ENCODE data around the gene SDC3.

SDC3 gene

DNA sequence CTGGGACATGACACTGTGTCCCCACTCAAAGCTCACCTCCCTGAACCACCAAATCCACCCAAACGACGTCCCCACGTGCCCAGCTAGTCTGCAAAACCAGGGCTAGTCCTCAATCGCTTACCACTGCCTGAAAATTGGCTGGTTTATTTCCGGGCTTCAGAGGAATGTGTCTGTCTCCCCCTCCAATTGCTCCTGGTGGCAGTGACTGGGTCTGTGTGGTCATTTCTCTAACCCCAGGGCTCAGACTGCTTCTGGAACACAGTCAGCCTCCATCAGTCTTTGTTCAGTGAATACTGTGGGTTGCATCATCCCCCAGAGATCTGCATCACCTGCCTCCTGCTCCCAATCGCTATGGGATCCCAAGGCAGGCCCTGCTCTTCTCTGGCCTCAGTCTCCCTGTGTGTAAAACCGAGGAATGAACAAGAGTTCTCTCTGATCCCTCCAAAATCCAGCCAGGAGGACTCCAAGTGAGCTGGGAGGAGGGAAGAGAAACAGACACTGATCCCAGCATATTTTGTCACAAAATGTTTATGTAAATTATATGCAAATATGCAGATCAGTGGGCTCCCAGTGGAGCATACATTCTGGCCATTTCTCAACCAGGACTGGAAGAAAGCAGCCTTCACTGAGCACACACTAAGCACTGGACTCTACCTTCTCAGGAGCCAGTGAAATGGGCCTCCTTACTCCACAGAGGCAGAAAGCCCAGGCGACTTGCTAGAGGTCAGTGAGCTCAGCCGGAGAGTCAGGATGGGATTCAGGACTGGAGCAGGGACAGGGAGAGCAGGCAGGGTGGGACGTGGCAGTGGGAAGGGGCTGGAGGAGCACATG, 20.9 kb downstream of the SDC3 start:
- DNase-seq = peak in 1 of 3 experiments; percentile 14

DNA sequence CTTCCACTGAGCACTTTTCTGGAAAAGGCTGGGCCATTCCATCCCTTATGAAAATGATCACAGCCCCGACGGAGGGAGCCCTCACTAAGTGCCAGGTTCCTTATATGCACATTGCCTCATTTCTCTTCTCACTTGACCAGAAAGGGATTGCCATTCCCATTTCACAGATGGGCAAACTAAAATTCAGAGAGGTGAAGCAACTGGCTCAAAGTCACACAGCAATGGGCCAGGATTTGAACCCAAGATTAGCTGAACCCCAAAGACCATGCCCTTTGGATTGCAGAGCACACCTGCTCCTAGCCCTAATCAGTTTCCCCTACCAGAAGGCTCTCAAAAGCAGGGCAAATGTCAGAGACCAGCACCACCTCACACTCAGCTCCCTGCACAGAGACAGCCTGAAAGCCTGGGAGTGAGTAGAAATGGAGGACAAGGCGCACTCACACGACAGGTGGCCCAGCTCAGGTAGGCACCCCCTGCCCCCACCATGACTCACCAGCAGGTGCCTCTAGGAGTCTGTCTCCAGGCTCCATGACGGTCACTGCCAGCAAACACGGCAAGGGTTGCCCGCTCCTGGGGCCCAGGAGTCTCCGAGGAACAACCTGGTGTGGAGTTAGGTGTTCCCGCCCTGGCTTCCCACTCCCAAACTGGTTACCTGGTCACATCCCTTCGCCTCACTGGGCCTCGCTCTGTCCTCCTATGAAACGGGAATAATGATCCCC, 21.7 kb downstream of the SDC3 start:
- peak in 2 of 3 experiments; percentile 5 to 7 for DNase-seq

DNA sequence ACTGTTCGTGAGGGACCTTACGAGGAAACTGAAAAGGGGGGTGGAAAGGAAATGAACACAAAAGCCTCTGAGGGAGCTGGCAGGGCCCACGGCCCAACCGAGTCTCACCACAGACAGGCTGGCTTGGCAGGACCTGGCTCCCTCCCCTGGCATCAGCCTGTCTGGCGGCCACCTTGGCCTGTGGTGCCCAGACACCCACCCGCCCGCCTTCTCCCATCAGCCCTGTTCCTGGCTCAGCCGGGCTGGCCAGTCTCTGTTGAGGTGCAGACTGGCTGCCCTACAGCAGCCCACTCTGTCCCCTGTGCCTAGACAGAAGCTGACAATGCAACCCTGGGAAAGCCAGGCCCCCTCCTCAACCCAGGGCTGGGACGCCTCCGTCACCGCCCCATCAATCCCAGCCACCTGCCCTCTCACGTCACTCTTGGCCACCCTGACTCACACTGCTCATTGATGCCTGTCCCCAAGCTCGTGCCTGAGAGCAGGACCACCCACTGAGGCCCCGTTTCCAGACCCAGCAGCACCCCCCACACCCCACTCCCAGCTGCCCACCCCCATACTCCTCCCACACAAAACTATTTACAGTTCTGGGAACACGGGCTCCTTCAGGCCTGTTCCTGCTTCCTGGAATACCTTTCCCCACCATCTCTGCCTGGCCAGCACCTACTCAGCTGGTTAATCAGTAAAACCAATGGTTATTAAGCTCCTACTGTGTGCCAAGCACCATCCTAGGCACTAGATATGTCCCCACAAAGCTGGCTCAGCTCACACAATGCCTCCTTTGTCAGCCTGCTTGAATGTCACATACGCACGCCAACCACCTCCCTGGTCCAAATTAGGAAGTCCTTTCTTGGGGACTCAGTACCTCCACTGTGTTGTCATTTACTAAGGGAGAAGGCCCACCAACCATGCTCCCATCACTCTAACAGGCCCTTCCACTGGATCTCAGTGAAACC, 22.7 kb downstream of the SDC3 start:
- peak in 1 of 3 experiments; percentile 6 for DNase-seq

GRCh38 chr1:30884723-30885122, 23.8 kb downstream of the SDC3 start:
- DNase-seq = no peak

DNA sequence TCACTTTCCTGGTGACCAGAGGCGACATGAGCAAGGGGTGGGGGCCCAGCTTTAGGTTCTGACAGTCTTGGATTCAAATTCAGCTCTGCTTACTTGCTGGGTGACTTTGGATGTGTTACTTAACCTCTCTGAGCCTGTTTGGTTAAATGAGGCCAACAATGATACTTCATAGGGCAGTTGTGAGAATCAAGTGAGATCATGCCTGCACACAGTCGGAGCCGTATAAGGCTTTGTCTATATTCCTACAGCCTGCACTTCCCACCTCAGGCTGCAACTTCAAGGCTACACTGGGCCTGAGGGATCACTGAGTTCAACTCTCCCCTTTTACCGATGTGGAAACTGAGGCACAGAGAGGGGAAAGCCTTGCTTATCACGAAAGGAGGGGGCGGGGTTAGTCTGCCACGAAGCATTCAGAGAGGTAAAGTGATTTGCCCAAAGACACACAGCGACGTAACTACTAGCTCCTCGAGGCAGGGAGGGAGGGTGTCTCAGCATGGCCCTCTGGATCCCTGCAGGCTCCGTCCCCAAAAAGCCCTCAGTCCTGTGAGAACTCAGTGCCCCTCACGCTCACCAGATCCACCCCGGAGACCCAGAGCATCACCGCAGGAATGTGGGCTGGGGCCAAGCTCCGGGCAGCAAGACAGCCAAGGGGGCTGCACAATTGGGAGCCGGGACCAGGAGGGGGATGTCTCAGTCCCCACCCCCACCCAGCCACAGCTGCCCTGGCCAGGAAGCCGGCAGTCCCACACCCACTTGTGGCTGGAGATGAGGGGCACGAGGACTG, 25.0 kb downstream of the SDC3 start:
- no peak for DNase-seq

DNA sequence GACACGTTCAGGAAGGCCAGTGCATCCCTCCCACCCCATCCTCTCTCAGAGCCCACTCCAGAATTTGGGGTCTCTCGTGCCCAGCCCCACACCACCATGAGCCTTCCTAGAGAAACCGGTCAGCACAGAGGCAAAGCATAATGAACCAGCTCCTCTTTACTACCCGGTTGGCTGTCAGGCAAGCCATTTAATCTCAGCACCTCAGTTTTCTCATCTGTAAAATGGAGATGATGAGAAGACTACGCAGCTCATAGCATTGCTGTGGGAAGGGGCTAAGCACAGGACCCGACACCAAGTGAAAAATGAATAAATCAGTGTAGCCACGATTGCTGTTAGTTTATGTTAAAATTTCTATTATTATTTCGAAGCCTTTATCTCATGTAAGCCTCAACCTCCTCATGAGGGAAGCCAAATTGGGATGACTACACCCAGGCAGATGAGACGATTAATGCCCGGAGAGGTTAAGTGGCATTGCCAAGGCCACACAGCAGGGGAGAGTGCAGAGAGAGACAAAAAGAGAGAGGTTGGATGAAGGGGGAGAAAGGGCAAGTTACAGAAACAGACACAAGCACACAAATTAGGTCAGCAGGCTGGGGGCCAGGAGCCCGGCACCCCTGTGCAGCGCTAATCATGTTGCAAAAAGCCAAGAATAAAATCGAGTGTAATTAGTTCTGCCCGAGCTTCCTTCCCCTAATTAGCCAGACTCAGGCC, 25.7 kb downstream of the SDC3 start:
- peak in 2 of 3 experiments; percentile 10 to 58 for DNase-seq

DNA sequence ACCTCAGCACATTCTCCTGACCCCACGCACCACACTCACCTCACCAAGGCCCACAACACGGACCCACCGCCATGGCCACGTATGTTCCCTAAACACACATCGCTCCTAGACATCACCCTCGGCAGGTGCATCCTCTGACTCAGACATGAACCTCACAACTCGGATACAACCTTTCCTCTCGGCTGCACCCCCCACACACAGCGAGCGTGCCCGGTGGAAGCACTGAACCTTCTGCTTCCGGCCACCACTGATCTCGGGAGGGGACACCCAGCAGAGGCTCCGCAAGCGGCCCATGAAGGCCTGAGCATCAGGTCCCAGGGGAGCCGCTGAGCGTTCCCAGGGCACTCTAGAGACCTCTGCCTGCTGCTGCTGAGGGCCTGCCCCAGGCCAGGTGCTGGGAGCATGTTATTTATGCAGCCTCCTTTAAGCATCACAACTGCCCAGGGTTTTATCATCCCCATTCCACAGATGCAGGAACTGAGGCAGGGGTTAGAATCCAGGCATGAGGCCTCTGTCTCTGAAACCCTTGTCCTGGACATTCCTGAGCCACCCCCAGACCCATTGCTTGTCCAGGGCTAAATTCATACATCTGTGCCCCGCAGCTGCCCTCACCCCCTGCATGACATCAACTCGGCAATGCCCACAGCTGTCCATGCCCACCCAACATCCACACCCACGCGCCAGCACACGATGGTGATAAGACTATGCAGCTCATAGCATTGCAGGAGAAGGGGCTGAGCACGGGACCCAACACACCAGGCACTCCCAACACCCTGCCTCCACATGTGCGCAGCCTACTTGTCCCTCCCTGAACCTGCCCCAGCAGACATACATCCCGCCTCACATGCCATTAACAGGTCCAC, 27.0 kb downstream of the SDC3 start:
- peak in 2 of 3 experiments; percentile 45 to 62 for DNase-seq

- peak in 2 of 3 experiments; percentile 48 to 70 for DNase-seq
Measured at GRCh38 chr1:30880678-30881318, 27.8 kb downstream of the SDC3 start.

DNA sequence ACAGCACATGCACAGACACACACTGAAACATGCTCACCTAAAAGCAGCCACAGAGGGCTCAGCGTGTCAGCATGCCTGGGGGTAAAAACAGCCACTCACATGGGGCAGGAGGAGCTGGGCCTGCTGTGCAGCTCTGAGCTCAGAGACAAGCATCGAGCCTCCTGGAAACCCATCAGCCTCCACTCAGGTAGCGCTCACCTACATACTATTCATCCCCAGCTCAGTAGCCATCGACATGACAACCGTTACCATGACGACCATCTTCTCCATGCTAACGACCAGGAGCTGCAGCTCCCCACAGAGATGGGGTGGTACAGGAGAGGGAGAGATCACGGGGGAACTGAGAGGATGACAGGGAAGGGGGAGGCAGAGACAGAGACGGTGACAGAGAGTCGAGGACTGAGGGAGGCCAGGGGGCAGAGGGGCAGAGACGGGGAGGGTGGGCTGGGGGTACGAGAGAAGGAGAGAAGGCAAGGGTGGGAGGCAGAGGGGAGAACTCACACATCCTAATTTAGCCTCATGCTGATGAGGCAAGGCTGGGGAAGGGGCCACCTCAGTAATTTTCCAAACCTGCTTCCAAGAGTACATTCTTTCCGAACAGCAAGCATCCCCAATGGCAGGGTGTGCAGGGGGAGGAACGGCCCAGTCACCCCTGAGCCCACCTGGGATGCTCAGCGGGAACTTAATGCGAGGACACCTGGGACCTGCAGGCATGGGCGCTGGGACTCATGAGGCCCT, 28.4 kb downstream of the SDC3 start:
- DNase-seq = peak; percentile 83 to 97 (median 84)

DNA sequence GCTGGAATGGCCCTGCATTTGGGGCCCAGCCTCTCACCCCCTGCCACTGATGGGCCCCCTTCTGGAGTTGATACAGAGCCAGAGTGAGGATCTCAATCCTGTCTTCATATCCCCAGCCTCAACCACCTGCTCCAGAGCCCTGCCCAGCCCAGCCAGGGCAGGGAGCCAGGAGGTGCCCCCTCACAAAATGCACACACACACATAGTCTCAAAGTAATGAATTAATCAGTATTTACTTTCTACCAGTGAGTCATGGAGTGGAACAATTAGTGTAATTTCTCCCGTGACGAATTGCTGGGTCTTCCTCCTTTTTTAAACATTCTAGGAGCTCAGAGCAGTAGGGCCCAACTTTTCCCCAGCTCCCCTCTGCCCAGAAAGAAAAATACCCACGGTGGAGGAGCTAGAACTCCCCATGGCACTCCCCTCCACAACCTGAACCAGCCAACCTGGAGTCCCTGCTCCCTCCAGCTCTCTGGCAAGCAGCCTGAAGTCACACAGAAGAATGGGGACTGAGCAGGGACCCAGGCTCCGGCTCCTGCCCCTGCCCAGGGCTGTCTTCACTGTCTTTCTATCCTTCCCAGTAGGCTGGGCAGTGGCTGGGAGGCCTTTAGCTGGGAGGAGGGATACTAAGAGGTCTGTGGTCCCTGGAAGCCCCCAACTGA, 29.3 kb downstream of the SDC3 start:
- peak in 2 of 3 experiments; percentile 35 to 56 for DNase-seq

- no peak for DNase-seq
Measured at GRCh38 chr1:30878559-30878958, 30.0 kb downstream of the SDC3 start.

GRCh38 chr1:30878016-30878415, 30.5 kb downstream of the SDC3 start:
- DNase-seq = no peak

- DNase-seq = no peak
Measured at GRCh38 chr1:30877205-30877912, 31.2 kb downstream of the SDC3 start.

GRCh38 chr1:30876451-30877204, 31.9 kb downstream of the SDC3 start:
- no peak for DNase-seq

- no peak for DNase-seq
Measured at GRCh38 chr1:30875916-30876315, 32.6 kb downstream of the SDC3 start.

- no peak for DNase-seq
Measured at GRCh38 chr1:30875197-30875596, 33.4 kb downstream of the SDC3 start.

DNA sequence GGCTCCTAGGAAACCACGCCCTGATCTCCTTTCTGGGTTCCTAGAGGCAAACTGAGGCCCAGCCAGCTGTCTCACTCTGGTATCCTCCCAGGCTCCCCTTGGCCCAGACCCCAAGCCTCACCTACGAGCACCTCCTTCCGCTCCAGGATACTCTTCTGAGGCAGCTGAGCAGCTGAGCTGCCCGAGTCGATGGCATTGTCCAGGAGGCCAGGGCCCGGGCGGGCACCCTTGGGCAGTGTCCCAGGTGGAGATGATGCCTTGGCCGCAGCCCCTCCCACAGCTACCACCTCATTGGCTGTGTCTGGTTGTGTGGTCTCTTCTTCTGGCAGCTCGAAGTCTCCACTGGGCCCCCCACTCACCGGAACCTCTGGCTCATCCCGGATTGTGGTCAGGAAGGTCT, 34.4 kb downstream of the SDC3 start:
- no peak for DNase-seq

All from NCI-H1417 (cell line).